LNCAP (cell line): Measurements from ENCODE around the gene FOXE1.

ENCODE experiments used
- CTCF ChIP-seq: fragments of 450-650 bp; IDR thresholded peaks from 2 replicates; pipeline ENCODE4 v1.5.1; 2017; ENCODE audit warnings: mild to moderate bottlenecking

The FOXE1 gene

GRCh38 chr9:97840521-97840920 lies 12.5 kb upstream of the FOXE1 start:
- no peak for TF ChIP-seq CTCF

DNA sequence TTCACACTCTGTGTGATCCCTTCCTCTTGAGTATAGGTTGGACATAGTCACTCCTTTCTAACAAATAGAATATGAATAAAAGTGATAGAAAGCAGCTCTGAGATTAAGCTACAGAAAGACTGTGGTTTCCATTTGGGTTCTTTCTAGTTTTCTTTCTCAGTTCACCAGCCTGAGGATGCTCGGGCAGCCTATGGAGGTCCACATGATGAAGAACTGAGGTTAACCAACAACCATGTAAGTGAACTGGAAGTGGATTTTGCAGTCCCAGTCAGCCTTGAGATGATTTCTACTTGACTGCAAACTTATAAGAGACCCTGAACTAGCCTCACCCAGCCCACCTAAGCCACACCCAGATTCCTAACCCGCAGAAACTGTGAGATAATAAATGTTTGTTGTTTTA lies 10.1 kb upstream of the FOXE1 start:
- no peak for TF ChIP-seq CTCF

GRCh38 chr9:97845130-97845529 lies 7.9 kb upstream of the FOXE1 start:
- TF ChIP-seq CTCF: no peak; the same call in 1 of the 2 replicates

GRCh38 chr9:97845763-97846162 lies 7.3 kb upstream of the FOXE1 start:
- TF ChIP-seq CTCF: no peak

- no peak for TF ChIP-seq CTCF
Measured at GRCh38 chr9:97846347-97846746, 6.7 kb upstream of the FOXE1 start.

GRCh38 chr9:97847474-97848214 lies 5.4 kb upstream of the FOXE1 start:
- no peak for TF ChIP-seq CTCF

- TF ChIP-seq CTCF: no peak
Measured at GRCh38 chr9:97848215-97848479, 4.9 kb upstream of the FOXE1 start.
